HG03354 (cell line): ENCODE results near the gene CHPF2.

Source experiments
- ATAC-seq: cut with Tn5 transposase; IDR thresholded peaks from one replicate; pipeline ENCODE4 v1.9.1; 2021; ENCODE audit warnings: mild to moderate bottlenecking; ENCODE audit not compliant: unreplicated experiment, poor library complexity, severe bottlenecking

Gene CHPF2

GRCh38 chr7:151204383-151205032 is 27.8 kb upstream of the CHPF2 start:
- ATAC-seq, result no peak

- ATAC-seq, result no peak
Observed at GRCh38 chr7:151205730-151206129, 26.6 kb upstream of the CHPF2 start.

GRCh38 chr7:151206914-151207313 is 25.4 kb upstream of the CHPF2 start:
- ATAC-seq, result no peak

- no peak for ATAC-seq
Observed at GRCh38 chr7:151207315-151207714, 25.0 kb upstream of the CHPF2 start.

GRCh38 chr7:151207804-151208203 is 24.5 kb upstream of the CHPF2 start:
- ATAC-seq, result no peak

GRCh38 chr7:151208253-151208862 is 23.9 kb upstream of the CHPF2 start:
- ATAC-seq, result no peak

GRCh38 chr7:151209588-151209987 is 22.7 kb upstream of the CHPF2 start:
- ATAC-seq, result no peak

GRCh38 chr7:151210087-151210854 is 22.0 kb upstream of the CHPF2 start, which contains the start of gene H2BK1:
Gene H2BK1 (minus strand): TSS chr7:151210488. CDS start chr7:151210318, 170 bp downstream.
- ATAC-seq, result no peak

- ATAC-seq, result no peak
Observed at GRCh38 chr7:151211155-151211772, 21.0 kb upstream of the CHPF2 start.

- no peak for ATAC-seq
Observed at GRCh38 chr7:151212626-151213025, 19.7 kb upstream of the CHPF2 start.

GRCh38 chr7:151213826-151214225 is 18.5 kb upstream of the CHPF2 start:
- no peak for ATAC-seq

- no peak for ATAC-seq
Observed at GRCh38 chr7:151215396-151215795, 16.9 kb upstream of the CHPF2 start.

GRCh38 chr7:151218170-151218569 is 14.1 kb upstream of the CHPF2 start:
- no peak for ATAC-seq

GRCh38 chr7:151223728-151224127 is 8.6 kb upstream of the CHPF2 start:
- ATAC-seq, result no peak

GRCh38 chr7:151225948-151226510 is 6.3 kb upstream of the CHPF2 start:
- ATAC-seq, result no peak

GRCh38 chr7:151226560-151226874 is 5.8 kb upstream of the CHPF2 start:
- ATAC-seq, result peak; percentile 12

- ATAC-seq, result peak; percentile 99
Observed at GRCh38 chr7:151226875-151227782, 5.2 kb upstream of the CHPF2 start, which contains the start of gene ABCF2. Gene ABCF2 (minus strand): TSS chr7:151227205. CDS start chr7:151226458, 747 bp downstream.

- ATAC-seq, result no peak
Observed at GRCh38 chr7:151228024-151228866, 4.0 kb upstream of the CHPF2 start.
